ENCODE data around the gene WNT7A.

WNT7A gene

GRCh38 chr3:13853978-13854296 lies 25.9 kb downstream of the WNT7A start:
- H3K4me1 Mint-ChIP-seq (ENCODE audit: low read depth in 2 of 2): peaks cover 0 to 5% of the 10 kb centered on the region in 2 donors
- no peaks in the 10 kb centered on the region for H3K36me3 Mint-ChIP-seq (ENCODE audit: insufficient read depth)
- H3K4me3 Mint-ChIP-seq: no peak overlapping the region
- no peak overlapping the region for H3K27ac Mint-ChIP-seq
- no peak for DNase-seq
- H3K27me3 Mint-ChIP-seq: peaks cover 49 to 79% of the 10 kb centered on the region in 2 donors
- no peak for ATAC-seq (replicated peaks)
- H3K9me3 Mint-ChIP-seq: no peaks in the 10 kb centered on the region

GRCh38 chr3:13853256-13853977 lies 26.5 kb downstream of the WNT7A start:
- Mint-ChIP-seq H3K27me3 (peaks cover 49 to 74% of the 10 kb centered on the region in 2 donors), H3K9me3 (no peaks in the 10 kb centered on the region), H3K27ac (no peak overlapping the region), H3K4me1 (ENCODE audit: low read depth in 2 of 2) (peaks cover 0 to 5% of the 10 kb centered on the region in 2 donors), H3K4me3 (no peak overlapping the region), H3K36me3 (ENCODE audit: insufficient read depth) (no peaks in the 10 kb centered on the region)
- no peak for ATAC-seq (replicated peaks)
- DNase-seq: no peak

GRCh38 chr3:13852638-13853009 lies 27.2 kb downstream of the WNT7A start:
- H3K27me3 Mint-ChIP-seq: peaks cover 44 to 68% of the 10 kb centered on the region in 2 donors
- ATAC-seq (replicated peaks): no peak
- H3K4me1 Mint-ChIP-seq (ENCODE audit: low read depth in 2 of 2): peaks cover 0 to 5% of the 10 kb centered on the region in 2 donors
- DNase-seq: no peak
- no peaks in the 10 kb centered on the region for H3K9me3 Mint-ChIP-seq
- no peak overlapping the region for H3K4me3 Mint-ChIP-seq
- no peaks in the 10 kb centered on the region for H3K36me3 Mint-ChIP-seq (ENCODE audit: insufficient read depth)
- no peak overlapping the region for H3K27ac Mint-ChIP-seq

GRCh38 chr3:13851997-13852637 lies 27.8 kb downstream of the WNT7A start:
- no peaks in the 10 kb centered on the region for H3K9me3 Mint-ChIP-seq
- no peaks in the 10 kb centered on the region for H3K36me3 Mint-ChIP-seq (ENCODE audit: insufficient read depth)
- H3K27ac Mint-ChIP-seq: no peak overlapping the region
- peaks cover 0 to 5% of the 10 kb centered on the region in 2 donors for H3K4me1 Mint-ChIP-seq (ENCODE audit: low read depth in 2 of 2)
- peaks cover 41 to 65% of the 10 kb centered on the region in 2 donors for H3K27me3 Mint-ChIP-seq
- DNase-seq: no peak
- no peak for ATAC-seq (replicated peaks)
- no peak overlapping the region for H3K4me3 Mint-ChIP-seq

- peaks cover 0 to 7% of the 10 kb centered on the region in 2 donors for H3K4me1 Mint-ChIP-seq (ENCODE audit: low read depth in 2 of 2)
These were observed 28.6 kb downstream of the WNT7A start for GRCh38 chr3:13851091-13851849.

GRCh38 chr3:13850161-13850945 lies 29.5 kb downstream of the WNT7A start:
- H3K36me3 Mint-ChIP-seq (ENCODE audit: insufficient read depth): no peaks in the 10 kb centered on the region
- H3K4me1 Mint-ChIP-seq (ENCODE audit: low read depth in 2 of 2): peaks cover 0 to 7% of the 10 kb centered on the region in 2 donors
- no peaks in the 10 kb centered on the region for H3K9me3 Mint-ChIP-seq
- ATAC-seq (replicated peaks): no peak
- DNase-seq: no peak
- no peak overlapping the region for H3K27ac Mint-ChIP-seq
- H3K27me3 Mint-ChIP-seq: peaks cover 36 to 54% of the 10 kb centered on the region in 2 donors
- H3K4me3 Mint-ChIP-seq: no peak overlapping the region

More at GRCh38 chr3:13851091-13851849, 28.6 kb downstream of the WNT7A start:
- Mint-ChIP-seq H3K4me3 (no peak overlapping the region), H3K36me3 (ENCODE audit: insufficient read depth) (no peaks in the 10 kb centered on the region), H3K27me3 (peaks cover 40 to 63% of the 10 kb centered on the region in 2 donors), H3K9me3 (no peaks in the 10 kb centered on the region), H3K27ac (no peak overlapping the region)
- ATAC-seq (replicated peaks): no peak
- DNase-seq: no peak

GRCh38 chr3:13849018-13849417 lies 30.9 kb downstream of the WNT7A start:
- Mint-ChIP-seq H3K4me3 (no peak overlapping the region), H3K27ac (no peak overlapping the region), H3K9me3 (no peaks in the 10 kb centered on the region), H3K27me3 (peaks cover 34 to 49% of the 10 kb centered on the region in 2 donors), H3K36me3 (ENCODE audit: insufficient read depth) (peaks cover 2% of the 10 kb centered on the region), H3K4me1 (ENCODE audit: low read depth in 2 of 2) (peaks cover 0 to 7% of the 10 kb centered on the region in 2 donors)
- ATAC-seq (replicated peaks) (no peak), DNase-seq (no peak)

GRCh38 chr3:13846716-13847570 lies 32.9 kb downstream of the WNT7A start:
- no peak overlapping the region for H3K4me3 Mint-ChIP-seq
- no peak for ATAC-seq (replicated peaks)
- peaks cover 2% of the 10 kb centered on the region for H3K36me3 Mint-ChIP-seq (ENCODE audit: insufficient read depth)
- H3K4me1 Mint-ChIP-seq (ENCODE audit: low read depth in 2 of 2): peaks cover 0 to 4% of the 10 kb centered on the region in 2 donors
- H3K9me3 Mint-ChIP-seq: no peaks in the 10 kb centered on the region
- H3K27me3 Mint-ChIP-seq: peaks cover 22 to 34% of the 10 kb centered on the region in 2 donors
- DNase-seq: no peak
- H3K27ac Mint-ChIP-seq: no peak overlapping the region

- DNase-seq: no peak
- ATAC-seq (replicated peaks): no peak
- Mint-ChIP-seq H3K27me3 (peaks cover 17 to 27% of the 10 kb centered on the region in 2 donors), H3K27ac (no peak overlapping the region), H3K4me3 (no peak overlapping the region), H3K9me3 (no peaks in the 10 kb centered on the region), H3K4me1 (ENCODE audit: low read depth in 2 of 2) (peaks cover 0 to 3% of the 10 kb centered on the region in 2 donors), H3K36me3 (ENCODE audit: insufficient read depth) (peaks cover 2% of the 10 kb centered on the region)
These were observed 33.6 kb downstream of the WNT7A start for GRCh38 chr3:13846238-13846637.

GRCh38 chr3:13845806-13846205 lies 34.1 kb downstream of the WNT7A start:
- ATAC-seq (replicated peaks) (no peak), DNase-seq (no peak)
- Mint-ChIP-seq H3K4me3 (no peak overlapping the region), H3K4me1 (ENCODE audit: low read depth in 2 of 2) (peaks cover 0 to 2% of the 10 kb centered on the region in 2 donors), H3K27ac (no peak overlapping the region), H3K36me3 (ENCODE audit: insufficient read depth) (peaks cover 2% of the 10 kb centered on the region), H3K9me3 (no peaks in the 10 kb centered on the region), H3K27me3 (peaks cover 12 to 23% of the 10 kb centered on the region in 2 donors)

- no peak for ATAC-seq (replicated peaks)
- peaks cover 10 to 17% of the 10 kb centered on the region in 2 donors for H3K27me3 Mint-ChIP-seq
- DNase-seq: no peak
- H3K4me1 Mint-ChIP-seq (ENCODE audit: low read depth in 2 of 2): peaks cover 0 to 2% of the 10 kb centered on the region in 2 donors
- H3K4me3 Mint-ChIP-seq: no peak overlapping the region
- H3K27ac Mint-ChIP-seq: no peak overlapping the region
- H3K36me3 Mint-ChIP-seq (ENCODE audit: insufficient read depth): peaks cover 2% of the 10 kb centered on the region
- no peaks in the 10 kb centered on the region for H3K9me3 Mint-ChIP-seq
These were observed 35.0 kb downstream of the WNT7A start for GRCh38 chr3:13844911-13845310.

- peaks cover 2% of the 10 kb centered on the region for H3K36me3 Mint-ChIP-seq (ENCODE audit: insufficient read depth)
- no peak overlapping the region for H3K27ac Mint-ChIP-seq
- no peak for DNase-seq
- no peak for ATAC-seq (replicated peaks)
- H3K4me3 Mint-ChIP-seq: no peak overlapping the region
- H3K4me1 Mint-ChIP-seq (ENCODE audit: low read depth in 2 of 2): peaks cover 0 to 2% of the 10 kb centered on the region in 2 donors
- H3K9me3 Mint-ChIP-seq: no peaks in the 10 kb centered on the region
- peaks cover 10 to 11% of the 10 kb centered on the region in 2 donors for H3K27me3 Mint-ChIP-seq
These were observed 35.6 kb downstream of the WNT7A start for GRCh38 chr3:13844286-13844685.

Measured in effector memory CD8-positive, alpha-beta T cell (primary cell).